H9 (cell line): ENCODE data around the gene YIPF2. TPM values are rescaled to one million over a fixed set of nuclear protein-coding genes. Genes with fewer than 3 reads are reported as not detected.

Source experiments
- DNase-seq: peaks from one replicate; pipeline ENCODE4 v3.0.0-alpha.2; 2017
- H2AFZ ChIP-seq: one replicate; pipeline ENCODE4 v1.6.1; 2013; ENCODE audit warnings: mild to moderate bottlenecking, low read length, control low read depth, moderate library complexity
- H2AK5ac ChIP-seq: 2 replicates; pipeline ENCODE4 v1.6.1; 2013; ENCODE audit warnings: low read length, control low read depth, mixed read lengths; ENCODE audit not compliant: insufficient read length
- H2BK120ac ChIP-seq: one replicate; pipeline ENCODE4 v1.6.1; 2013; ENCODE audit warnings: low read depth, mild to moderate bottlenecking, low read length, control low read depth, inconsistent platforms; ENCODE audit not compliant: poor library complexity, severe bottlenecking
- H2BK12ac ChIP-seq: 2 replicates; pipeline ENCODE4 v1.6.1; 2013; ENCODE audit warnings: low read length, control low read depth, mixed read lengths, low read depth; ENCODE audit not compliant: insufficient read length
- H2BK15ac ChIP-seq: 2 replicates; pipeline ENCODE4 v1.6.1; 2013; ENCODE audit warnings: low read depth, low read length, control low read depth
- H2BK20ac ChIP-seq: one replicate; pipeline ENCODE4 v1.6.1; 2013; ENCODE audit warnings: low read depth, mild to moderate bottlenecking, low read length, control low read depth, inconsistent platforms; ENCODE audit not compliant: poor library complexity, severe bottlenecking
- H2BK5ac ChIP-seq: 2 replicates; pipeline ENCODE4 v1.6.1; 2013; ENCODE audit warnings: low read length, control low read depth, mixed read lengths; ENCODE audit not compliant: insufficient read length
- H3K14ac ChIP-seq: 2 replicates; pipeline ENCODE4 v1.6.1; 2013; ENCODE audit warnings: low read length, control low read depth; ENCODE audit not compliant: insufficient read depth
- H3K18ac ChIP-seq: 2 replicates; pipeline ENCODE4 v1.6.1; 2013; ENCODE audit warnings: low read depth, mild to moderate bottlenecking, mixed read lengths, low read length, control low read depth; ENCODE audit not compliant: insufficient read length
- H3K23ac ChIP-seq: 2 replicates; pipeline ENCODE4 v1.6.1; 2013; ENCODE audit warnings: low read length, control low read depth, mixed read lengths, low read depth; ENCODE audit not compliant: insufficient read length
- H3K23me2 ChIP-seq: 2 replicates; pipeline ENCODE4 v1.6.1; 2013; ENCODE audit warnings: low read depth, mild to moderate bottlenecking, mixed read lengths, low read length, control low read depth; ENCODE audit not compliant: insufficient read length, poor library complexity, severe bottlenecking
- H3K27ac ChIP-seq: 2 replicates; pipeline ENCODE4 v1.5.1; 2013; ENCODE audit warnings: low read length, control low read depth, mixed read lengths, low read depth; ENCODE audit not compliant: insufficient read length
- H3K27me3 ChIP-seq: 2 replicates; pipeline ENCODE4 v1.6.1; 2013; ENCODE audit warnings: low read length, control low read depth, inconsistent platforms; ENCODE audit not compliant: insufficient read depth
- H3K4ac ChIP-seq: 2 replicates; pipeline ENCODE4 v1.6.1; 2013; ENCODE audit warnings: low read depth, mild to moderate bottlenecking, control low read depth, inconsistent platforms, low read length, moderate library complexity
- H3K4me1 ChIP-seq: 2 replicates; pipeline ENCODE4 v1.6.1; 2013; ENCODE audit warnings: low read length, control low read depth, inconsistent platforms; ENCODE audit not compliant: insufficient read depth
- H3K4me2 ChIP-seq: 2 replicates; pipeline ENCODE4 v1.6.1; 2013; ENCODE audit warnings: low read length, control low read depth, mixed read lengths; ENCODE audit not compliant: insufficient read length, insufficient read depth
- H3K56ac ChIP-seq: 2 replicates; pipeline ENCODE4 v1.6.1; 2013; ENCODE audit warnings: low read depth, mild to moderate bottlenecking, mixed read lengths, low read length, control low read depth; ENCODE audit not compliant: insufficient read length
- H3K79me1 ChIP-seq: 2 replicates; pipeline ENCODE4 v1.6.1; 2013; ENCODE audit warnings: low read depth, mild to moderate bottlenecking, moderate library complexity, low read length, control low read depth, inconsistent platforms; ENCODE audit not compliant: insufficient read depth, poor library complexity, severe bottlenecking
- H3K79me2 ChIP-seq: 2 replicates; pipeline ENCODE4 v1.6.1; 2013; ENCODE audit warnings: low read length, control low read depth, inconsistent platforms; ENCODE audit not compliant: insufficient read depth
- H3K9ac ChIP-seq: 2 replicates; pipeline ENCODE4 v1.6.1; 2013; ENCODE audit warnings: low read length, control low read depth, mixed read lengths; ENCODE audit not compliant: insufficient read length; ENCODE audit errors: extremely low read depth
- H3K9me3 ChIP-seq: one replicate; pipeline ENCODE4 v1.6.1; 2013; ENCODE audit warnings: low read depth, low read length, inconsistent platforms; ENCODE audit not compliant: control insufficient read depth
- H3T11ph ChIP-seq: one replicate; pipeline ENCODE4 v1.6.1; 2013; ENCODE audit warnings: mild to moderate bottlenecking, low read length, control low read depth, inconsistent platforms
- H4K20me1 ChIP-seq: one replicate; pipeline ENCODE4 v1.6.1; 2013; ENCODE audit not compliant: control insufficient read depth, insufficient read length, insufficient read depth
- H4K5ac ChIP-seq: 2 replicates; pipeline ENCODE4 v1.6.1; 2013; ENCODE audit warnings: low read depth, mild to moderate bottlenecking, mixed read lengths, low read length, control low read depth; ENCODE audit not compliant: insufficient read length
- H4K8ac ChIP-seq: replicated peaks from 2 replicates; pipeline ENCODE4 v1.6.1; 2013; ENCODE audit warnings: low read length, control low read depth, mixed read lengths, low read depth; ENCODE audit not compliant: insufficient read length
- H4K91ac ChIP-seq: 2 replicates; pipeline ENCODE4 v1.6.1; 2013; ENCODE audit warnings: low read depth, mild to moderate bottlenecking, moderate library complexity, mixed read lengths, low read length, control low read depth; ENCODE audit not compliant: insufficient read length
- H3K27ac Mint-ChIP-seq, 3 experiments: 2 replicates in 2 of 3; 3 replicates in 1 of 3; pipeline ENCODE4 v1.8.0; 2020 to 2021; ENCODE audit warnings: mixed read lengths in 3 of 3, mild to moderate bottlenecking in 1 of 3, moderate library complexity in 1 of 3
- H3K27me3 Mint-ChIP-seq: 2 replicates; pipeline ENCODE4 v1.8.0; 2021; ENCODE audit warnings: low read depth, mild to moderate bottlenecking, moderate library complexity, mixed read lengths
- H3K36me3 Mint-ChIP-seq, 3 experiments: 2 replicates in 2 of 3; 3 replicates in 1 of 3; pipeline ENCODE4 v1.8.0; 2020 to 2021; ENCODE audit warnings: low read depth in 3 of 3, mixed read lengths in 3 of 3; ENCODE audit not compliant: insufficient read depth in 1 of 3
- H3K4me1 Mint-ChIP-seq, 2 experiments: 2 replicates each; pipeline ENCODE4 v1.8.0; 2020; ENCODE audit warnings: mixed read lengths in 2 of 2
- H3K4me3 Mint-ChIP-seq, 2 experiments: 2 replicates in 1 of 2; 3 replicates in 1 of 2; pipeline ENCODE4 v1.8.0; 2020 to 2021; ENCODE audit warnings: mild to moderate bottlenecking in 2 of 2, mixed read lengths in 2 of 2, moderate library complexity in 1 of 2
- H3K9me3 Mint-ChIP-seq, 2 experiments: 2 replicates in 1 of 2; 3 replicates in 1 of 2; pipeline ENCODE4 v1.8.0; 2020; ENCODE audit warnings: mild to moderate bottlenecking in 2 of 2, mixed read lengths in 2 of 2, moderate library complexity in 1 of 2
- CTCF ChIP-seq: fragments of 200-600 bp; sonication (generic); conservative IDR thresholded peaks from 3 replicates; pipeline ENCODE4 v1.8.0; 2021; ENCODE audit warnings: antibody characterized with exemption, mild to moderate bottlenecking
- WGBS: extraction: QIAGEN DNeasy Blood & Tissue Kit; methylation state at CpG from one replicate; pipeline ENCODE4 v1.1.7; 2013; ENCODE audit warnings: missing lambda C conversion rate, low lambda C conversion rate, mixed read lengths; ENCODE audit not compliant: insufficient read length; ENCODE audit errors: extremely low coverage; 5-methylcytosine and 5-hydroxymethylcytosine counted together
- total RNA-seq: library from RNA; stranded (reverse); gene quantifications from 2 replicates; pipeline ENCODE4 v1.2.1, GENCODE V29; 2021

YIPF2 gene
- total RNA-seq, 1 experiment from 2014 or later: 58.2 TPM

DNA sequence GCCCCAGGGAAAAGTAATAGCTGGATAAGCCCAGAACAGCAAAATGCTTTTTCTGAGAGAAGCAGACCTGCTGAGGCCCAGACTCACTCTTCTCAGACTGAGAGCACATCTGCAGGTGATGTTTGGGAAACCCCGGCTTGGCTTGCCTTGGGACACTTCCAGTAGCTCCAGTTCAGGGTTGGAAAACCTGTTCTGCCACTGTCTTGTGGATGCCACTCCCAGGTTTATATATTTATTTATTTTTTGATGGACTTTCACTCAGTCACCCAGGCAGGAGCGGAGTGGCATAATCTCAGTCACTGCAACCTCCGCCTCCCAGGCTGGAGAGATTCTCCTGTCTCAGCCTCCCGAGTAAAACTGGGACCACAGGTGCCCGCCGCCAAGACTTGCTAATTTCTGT, 24.4 kb upstream of the YIPF2 start:
- no peaks in the 10 kb centered on the region for H3K9me3 ChIP-seq
- H3K23ac ChIP-seq: no peak overlapping the region
- H4K91ac ChIP-seq: no peak overlapping the region
- DNase-seq: no peak
- no peaks in the 10 kb centered on the region for H3K27me3 ChIP-seq
- no peak overlapping the region for H2AFZ ChIP-seq
- H3K79me1 ChIP-seq: no peaks in the 10 kb centered on the region
- no peak overlapping the region for H3K56ac ChIP-seq
- H3K4me3 Mint-ChIP-seq: no peak overlapping the region
- H3T11ph ChIP-seq: no peak overlapping the region
- no CpG with 5 or more reads among the region's 6 CpGs for WGBS
- no peak overlapping the region for H3K14ac ChIP-seq
- H3K4me2 ChIP-seq: no peak overlapping the region
- H3K4me1 ChIP-seq: no peaks in the 10 kb centered on the region
- no peaks in the 10 kb centered on the region for H4K20me1 ChIP-seq
- no peaks in the 10 kb centered on the region for H3K4me1 Mint-ChIP-seq
- no peak overlapping the region for H2BK120ac ChIP-seq
- H3K23me2 ChIP-seq: no peaks in the 10 kb centered on the region
- H3K27ac Mint-ChIP-seq: no peak overlapping the region
- H4K8ac ChIP-seq: no peak overlapping the region
- no peak overlapping the region for H2BK20ac ChIP-seq
- H3K9ac ChIP-seq: no peak overlapping the region
- H2AK5ac ChIP-seq: no peak overlapping the region
- H3K9me3 Mint-ChIP-seq: no peaks in the 10 kb centered on the region
- no peak overlapping the region for H4K5ac ChIP-seq
- no peaks in the 10 kb centered on the region for H3K36me3 Mint-ChIP-seq
- no peak overlapping the region for H2BK12ac ChIP-seq
- no peak overlapping the region for H3K27ac ChIP-seq
- H2BK5ac ChIP-seq: no peak overlapping the region
- no peak overlapping the region for H3K4ac ChIP-seq
- no peak for TF ChIP-seq CTCF
- no peaks in the 10 kb centered on the region for H3K79me2 ChIP-seq
- no peak overlapping the region for H2BK15ac ChIP-seq
- no peaks in the 10 kb centered on the region; the same call in 1 of the 2 replicates for H3K27me3 Mint-ChIP-seq
- H3K18ac ChIP-seq: no peak overlapping the region
